ENCODE data around the gene ATP2B2. TPM values are rescaled to one million over a fixed set of nuclear protein-coding genes. Genes with fewer than 3 reads are reported as not detected.

Gene ATP2B2
- total RNA-seq, 4 donors from 2014 or later: not detected

- no peaks in the 10 kb centered on the region for H3K27me3 ChIP-seq
- 77 to 80% methylated on average over 1 to 16 of the region's 16 CpGs for WGBS, 2 donors (ENCODE audit: low coverage in 1 of 2)
- DNase-seq: no peak
- no peaks in the 10 kb centered on the region for H3K4me1 ChIP-seq
- no peak overlapping the region for H3K27ac ChIP-seq
- no peaks in the 10 kb centered on the region for H3K36me3 ChIP-seq
- intact Hi-C loops (cut with DNase I; ENCODE audit: low total_unique reads) (no loop called here), in situ Hi-C loops (cut with MboI; ENCODE audit: low pct_ligation_motif_present in 1 of 4, low pct_unique_long_range_greater_than_20kb in 1 of 4, low sequenced_read_pairs in 3 of 4) (no loop called here)
- no peaks in the 10 kb centered on the region for H3K9me3 ChIP-seq
- no peak overlapping the region for H3K4me3 ChIP-seq
- TF ChIP-seq POLR2AphosphoS5 (IDR thresholded peaks at IDR 0.05): no peak
- no peak for TF ChIP-seq CTCF (IDR thresholded peaks at IDR 0.05)
- no peak for TF ChIP-seq EP300 (IDR thresholded peaks at IDR 0.05; ENCODE audit: low read depth)
- no peak for TF ChIP-seq POLR2A (IDR thresholded peaks at IDR 0.05)
These were observed 73.1 kb downstream of the ATP2B2 start for GRCh38 chr3:10432156-10432845.

- TF ChIP-seq CTCF (IDR thresholded peaks at IDR 0.05) (no peak), POLR2A (IDR thresholded peaks at IDR 0.05) (no peak), POLR2AphosphoS5 (IDR thresholded peaks at IDR 0.05) (no peak), EP300 (IDR thresholded peaks at IDR 0.05; ENCODE audit: low read depth) (no peak)
- Histone ChIP-seq H3K27me3 (no peaks in the 10 kb centered on the region), H3K4me3 (no peak overlapping the region), H3K9me3 (no peaks in the 10 kb centered on the region), H3K36me3 (no peaks in the 10 kb centered on the region), H3K27ac (no peak overlapping the region), H3K4me1 (no peaks in the 10 kb centered on the region)
- no peak for DNase-seq
- 78 to 88% methylated on average over 1 of the region's 1 CpG for WGBS, 2 donors (ENCODE audit: low coverage in 1 of 2)
- intact Hi-C loops (cut with DNase I; ENCODE audit: low total_unique reads) (no loop called here), in situ Hi-C loops (cut with MboI; ENCODE audit: low pct_ligation_motif_present in 1 of 4, low pct_unique_long_range_greater_than_20kb in 1 of 4, low sequenced_read_pairs in 3 of 4) (no loop called here)
These were observed 74.6 kb downstream of the ATP2B2 start for GRCh38 chr3:10430805-10431204.

GRCh38 chr3:10428406-10429091 lies 76.8 kb downstream of the ATP2B2 start:
- Histone ChIP-seq H3K4me1 (no peaks in the 10 kb centered on the region), H3K36me3 (no peaks in the 10 kb centered on the region), H3K4me3 (no peak overlapping the region), H3K27me3 (no peaks in the 10 kb centered on the region), H3K9me3 (no peaks in the 10 kb centered on the region), H3K27ac (no peak overlapping the region)
- intact Hi-C loops (cut with DNase I; ENCODE audit: low total_unique reads) (no loop called here), in situ Hi-C loops (cut with MboI; ENCODE audit: low pct_ligation_motif_present in 1 of 4, low pct_unique_long_range_greater_than_20kb in 1 of 4, low sequenced_read_pairs in 3 of 4) (no loop called here)
- DNase-seq: no peak
- 61 to 79% methylated on average over 5 to 12 of the region's 12 CpGs for WGBS, 2 donors (ENCODE audit: low coverage in 1 of 2)
- TF ChIP-seq POLR2AphosphoS5 (IDR thresholded peaks at IDR 0.05): no peak
- TF ChIP-seq CTCF (IDR thresholded peaks at IDR 0.05): no peak
- TF ChIP-seq POLR2A (IDR thresholded peaks at IDR 0.05): no peak
- TF ChIP-seq EP300 (IDR thresholded peaks at IDR 0.05; ENCODE audit: low read depth): no peak

GRCh38 chr3:10426346-10427220 lies 78.8 kb downstream of the ATP2B2 start:
- no peak overlapping the region for H3K4me3 ChIP-seq
- in situ Hi-C loops (cut with MboI; ENCODE audit: low pct_ligation_motif_present in 1 of 4, low pct_unique_long_range_greater_than_20kb in 1 of 4, low sequenced_read_pairs in 3 of 4) (no loop called here), intact Hi-C loops (cut with DNase I; ENCODE audit: low total_unique reads) (no loop called here)
- H3K36me3 ChIP-seq: no peaks in the 10 kb centered on the region
- DNase-seq: no peak
- H3K4me1 ChIP-seq: no peaks in the 10 kb centered on the region
- H3K27me3 ChIP-seq: no peaks in the 10 kb centered on the region
- H3K27ac ChIP-seq: no peak overlapping the region
- no peaks in the 10 kb centered on the region for H3K9me3 ChIP-seq
- TF ChIP-seq CTCF (IDR thresholded peaks at IDR 0.05) (no peak), POLR2AphosphoS5 (IDR thresholded peaks at IDR 0.05) (no peak), EP300 (IDR thresholded peaks at IDR 0.05; ENCODE audit: low read depth) (no peak), POLR2A (IDR thresholded peaks at IDR 0.05) (no peak)
- 85 to 100% methylated on average over 1 to 15 of the region's 15 CpGs for WGBS, 2 donors (ENCODE audit: low coverage in 1 of 2)

Data from transverse colon (tissue), 4 donors.